NB4 (cell line): ENCODE data around the gene NTRK3.

ENCODE experiments used
- DNase-seq: peaks from one replicate; pipeline ENCODE4 v3.0.0; 2010; ENCODE audit warnings: low read depth
- H3K4me3 ChIP-seq: one replicate; pipeline ENCODE4 v1.5.1; 2011; ENCODE audit warnings: mild to moderate bottlenecking, low read depth, low read length, moderate library complexity
- MYC ChIP-seq: IDR thresholded peaks from 2 replicates; pipeline ENCODE4 v1.6.1; 2011; ENCODE audit warnings: low read depth, low read length
- POLR2A ChIP-seq: IDR thresholded peaks from 2 replicates; pipeline ENCODE4 v1.6.1; 2011; ENCODE audit warnings: mild to moderate bottlenecking; ENCODE audit not compliant: insufficient read length; ENCODE audit errors: extremely low read depth
- TF ChIP-seq, protein P1 (sequence below): IDR thresholded peaks from 2 replicates; pipeline ENCODE4 v1.6.1; 2011; ENCODE audit warnings: low read depth, low read length
- TF ChIP-seq, protein P2 (sequence below): IDR thresholded peaks from one replicate; pipeline ENCODE4 v1.5.1; 2012; ENCODE audit warnings: low read depth, low read length

The NTRK3 gene

DNA sequence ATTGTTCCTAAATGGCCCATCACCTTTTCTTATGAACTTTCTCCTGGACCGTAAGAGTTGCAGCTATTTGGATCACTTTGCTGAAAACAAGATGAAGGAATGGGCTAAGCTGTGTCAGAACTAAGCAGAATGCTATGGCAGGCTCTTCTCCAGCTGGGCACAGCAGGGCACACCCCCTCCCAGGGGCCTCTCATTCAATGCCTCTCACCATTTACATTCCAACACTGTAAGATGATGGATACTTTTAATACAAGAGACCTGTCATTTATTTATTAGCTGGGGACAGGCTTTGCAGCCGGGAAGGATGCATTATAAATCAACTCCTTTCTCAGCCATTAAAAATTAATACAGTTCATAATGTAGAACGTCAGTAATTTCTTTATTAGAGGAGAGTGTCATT lies 240.1 kb downstream of the NTRK3 start:
- H3K4me3 ChIP-seq, result no peak overlapping the region
- no peak for TF ChIP-seq POLR2A
- TF ChIP-seq, protein P1, sequence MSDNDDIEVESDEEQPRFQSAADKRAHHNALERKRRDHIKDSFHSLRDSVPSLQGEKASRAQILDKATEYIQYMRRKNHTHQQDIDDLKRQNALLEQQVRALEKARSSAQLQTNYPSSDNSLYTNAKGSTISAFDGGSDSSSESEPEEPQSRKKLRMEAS, result no peak
- TF ChIP-seq, protein P2, sequence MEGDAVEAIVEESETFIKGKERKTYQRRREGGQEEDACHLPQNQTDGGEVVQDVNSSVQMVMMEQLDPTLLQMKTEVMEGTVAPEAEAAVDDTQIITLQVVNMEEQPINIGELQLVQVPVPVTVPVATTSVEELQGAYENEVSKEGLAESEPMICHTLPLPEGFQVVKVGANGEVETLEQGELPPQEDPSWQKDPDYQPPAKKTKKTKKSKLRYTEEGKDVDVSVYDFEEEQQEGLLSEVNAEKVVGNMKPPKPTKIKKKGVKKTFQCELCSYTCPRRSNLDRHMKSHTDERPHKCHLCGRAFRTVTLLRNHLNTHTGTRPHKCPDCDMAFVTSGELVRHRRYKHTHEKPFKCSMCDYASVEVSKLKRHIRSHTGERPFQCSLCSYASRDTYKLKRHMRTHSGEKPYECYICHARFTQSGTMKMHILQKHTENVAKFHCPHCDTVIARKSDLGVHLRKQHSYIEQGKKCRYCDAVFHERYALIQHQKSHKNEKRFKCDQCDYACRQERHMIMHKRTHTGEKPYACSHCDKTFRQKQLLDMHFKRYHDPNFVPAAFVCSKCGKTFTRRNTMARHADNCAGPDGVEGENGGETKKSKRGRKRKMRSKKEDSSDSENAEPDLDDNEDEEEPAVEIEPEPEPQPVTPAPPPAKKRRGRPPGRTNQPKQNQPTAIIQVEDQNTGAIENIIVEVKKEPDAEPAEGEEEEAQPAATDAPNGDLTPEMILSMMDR, result no peak
- TF ChIP-seq MYC, result no peak
- DNase-seq, result no peak

DNA sequence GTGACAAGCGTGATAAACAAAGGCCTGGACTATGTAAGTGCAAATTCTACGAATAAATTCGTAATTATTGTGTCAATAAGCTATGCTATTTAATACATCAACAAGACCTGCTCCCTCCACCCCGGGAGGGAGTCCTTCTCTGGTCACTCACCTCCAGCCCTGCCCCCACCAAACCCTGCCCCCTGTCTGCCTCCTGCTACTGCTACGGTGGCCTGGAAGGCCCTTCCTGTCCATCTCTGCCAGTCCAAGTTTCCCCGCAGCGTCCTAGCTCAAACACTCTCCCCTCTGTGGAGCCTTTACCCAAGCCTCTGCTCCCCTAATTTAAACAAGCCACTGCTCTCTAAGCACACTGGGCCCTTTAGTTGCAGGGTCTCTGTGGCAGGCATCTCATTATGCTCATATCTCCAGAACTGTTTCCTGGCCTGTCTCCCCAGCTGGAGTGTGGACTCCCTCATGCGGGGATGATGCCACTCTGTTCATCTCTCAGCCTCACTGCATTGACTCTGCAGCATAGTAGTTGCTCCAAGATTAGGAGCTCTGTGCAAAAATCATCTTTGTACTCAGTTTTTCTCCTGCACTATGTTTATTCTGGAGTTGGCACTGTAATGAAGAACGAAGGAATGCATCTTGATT lies 241.2 kb downstream of the NTRK3 start:
- DNase-seq, result no peak
- no peak for TF ChIP-seq POLR2A
- no peak for TF ChIP-seq MYC
- TF ChIP-seq, protein P2, result no peak
- TF ChIP-seq, protein P1, result no peak
- no peak overlapping the region for H3K4me3 ChIP-seq

DNA sequence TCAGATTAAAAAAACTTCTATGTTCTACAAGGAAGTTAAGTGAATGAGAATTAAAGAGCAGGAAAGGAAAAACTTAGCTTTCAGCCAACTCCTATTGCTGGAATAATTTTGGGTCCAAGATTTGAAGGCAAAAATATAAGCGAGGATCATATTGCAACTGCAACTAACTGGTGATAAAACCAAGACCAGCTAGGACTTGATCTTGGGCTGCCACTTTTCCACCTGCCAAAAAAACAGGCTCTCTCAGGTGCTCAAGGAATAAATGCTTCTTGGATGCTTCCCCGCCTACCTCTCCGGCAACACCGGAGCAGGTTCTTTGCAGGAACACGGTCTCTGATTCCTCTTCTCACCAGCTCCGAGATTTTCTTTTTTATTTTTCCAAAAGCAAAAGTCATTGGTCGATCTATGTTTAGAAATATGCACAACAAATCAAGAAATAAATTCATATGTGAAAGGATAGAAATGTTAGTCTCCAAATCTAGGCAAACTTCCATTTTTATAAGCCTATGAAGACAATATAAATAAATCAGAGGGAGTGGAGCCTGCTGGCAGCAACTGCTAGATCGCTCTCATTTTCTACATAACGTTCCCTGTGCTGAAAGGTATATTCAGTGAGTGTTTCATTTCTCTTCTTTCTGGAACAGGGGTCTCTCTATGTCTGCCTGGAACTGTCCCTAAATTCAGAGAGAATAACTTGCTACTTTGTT lies 241.9 kb downstream of the NTRK3 start:
- TF ChIP-seq MYC, result no peak
- TF ChIP-seq, protein P1, result no peak
- TF ChIP-seq, protein P2, result no peak
- TF ChIP-seq POLR2A, result no peak
- H3K4me3 ChIP-seq, result no peak overlapping the region
- no peak for DNase-seq

DNA sequence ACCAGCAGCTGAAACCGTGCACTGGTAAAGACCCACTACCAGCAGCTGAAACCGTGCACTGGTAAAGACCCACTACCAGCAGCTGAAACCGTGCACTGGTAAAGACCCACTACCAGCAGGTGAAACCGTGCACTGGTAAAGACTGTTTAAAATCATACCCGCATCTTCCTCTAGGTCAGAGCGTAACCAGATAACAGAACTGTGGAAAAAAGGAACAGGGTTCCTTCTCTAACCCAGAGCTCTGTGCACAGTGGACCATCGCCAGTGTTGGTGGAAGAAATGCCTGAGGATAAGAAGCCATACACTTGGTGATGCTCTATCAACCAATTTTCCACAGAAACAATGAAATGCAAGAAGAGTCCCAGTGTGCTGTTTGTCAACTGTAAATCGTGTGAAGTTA lies 243.4 kb downstream of the NTRK3 start:
- no peak for DNase-seq
- TF ChIP-seq, protein P1, result no peak
- TF ChIP-seq POLR2A (no peak), MYC (no peak)
- TF ChIP-seq, protein P2, result no peak
- no peak overlapping the region for H3K4me3 ChIP-seq

DNA sequence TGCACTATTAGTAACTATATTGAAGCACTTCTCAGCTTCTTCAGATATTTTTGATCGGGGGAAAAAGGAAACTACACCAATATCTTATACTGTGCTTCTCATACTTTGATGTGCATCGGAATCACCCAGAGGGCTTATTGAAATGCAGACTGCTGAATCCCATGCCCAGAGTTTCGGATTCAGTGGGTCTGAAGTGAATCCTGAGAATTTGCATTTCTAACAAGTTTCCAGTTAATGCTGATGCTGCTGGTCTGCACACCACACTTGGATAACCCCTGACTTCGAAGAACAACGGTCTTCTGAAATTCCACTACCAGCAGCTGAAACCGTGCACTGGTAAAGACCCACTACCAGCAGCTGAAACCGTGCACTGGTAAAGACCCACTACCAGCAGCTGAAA lies 243.9 kb downstream of the NTRK3 start:
- no peak for DNase-seq

More for the DNA sequence above, 243.9 kb downstream of the NTRK3 start:
- no peak for TF ChIP-seq MYC
- no peak for TF ChIP-seq POLR2A
- TF ChIP-seq, protein P1, result no peak
- TF ChIP-seq, protein P2, result no peak
- no peak overlapping the region for H3K4me3 ChIP-seq
